H9 (cell line): ENCODE results near the gene MTX3. TPM values are rescaled to one million over a fixed set of nuclear protein-coding genes. Genes with fewer than 3 reads are reported as not detected.

Source experiments
- DNase-seq: peaks from one replicate; pipeline ENCODE4 v3.0.0-alpha.2; 2017
- H2AFZ ChIP-seq: one replicate; pipeline ENCODE4 v1.6.1; 2013; ENCODE audit warnings: mild to moderate bottlenecking, low read length, control low read depth, moderate library complexity
- H2AK5ac ChIP-seq: 2 replicates; pipeline ENCODE4 v1.6.1; 2013; ENCODE audit warnings: low read length, control low read depth, mixed read lengths; ENCODE audit not compliant: insufficient read length
- H2BK120ac ChIP-seq: one replicate; pipeline ENCODE4 v1.6.1; 2013; ENCODE audit warnings: low read depth, mild to moderate bottlenecking, low read length, control low read depth, inconsistent platforms; ENCODE audit not compliant: poor library complexity, severe bottlenecking
- H2BK12ac ChIP-seq: 2 replicates; pipeline ENCODE4 v1.6.1; 2013; ENCODE audit warnings: low read length, control low read depth, mixed read lengths, low read depth; ENCODE audit not compliant: insufficient read length
- H2BK15ac ChIP-seq: 2 replicates; pipeline ENCODE4 v1.6.1; 2013; ENCODE audit warnings: low read depth, low read length, control low read depth
- H2BK20ac ChIP-seq: one replicate; pipeline ENCODE4 v1.6.1; 2013; ENCODE audit warnings: low read depth, mild to moderate bottlenecking, low read length, control low read depth, inconsistent platforms; ENCODE audit not compliant: poor library complexity, severe bottlenecking
- H2BK5ac ChIP-seq: 2 replicates; pipeline ENCODE4 v1.6.1; 2013; ENCODE audit warnings: low read length, control low read depth, mixed read lengths; ENCODE audit not compliant: insufficient read length
- H3K14ac ChIP-seq: 2 replicates; pipeline ENCODE4 v1.6.1; 2013; ENCODE audit warnings: low read length, control low read depth; ENCODE audit not compliant: insufficient read depth
- H3K18ac ChIP-seq: 2 replicates; pipeline ENCODE4 v1.6.1; 2013; ENCODE audit warnings: low read depth, mild to moderate bottlenecking, mixed read lengths, low read length, control low read depth; ENCODE audit not compliant: insufficient read length
- H3K23ac ChIP-seq: 2 replicates; pipeline ENCODE4 v1.6.1; 2013; ENCODE audit warnings: low read length, control low read depth, mixed read lengths, low read depth; ENCODE audit not compliant: insufficient read length
- H3K23me2 ChIP-seq: 2 replicates; pipeline ENCODE4 v1.6.1; 2013; ENCODE audit warnings: low read depth, mild to moderate bottlenecking, mixed read lengths, low read length, control low read depth; ENCODE audit not compliant: insufficient read length, poor library complexity, severe bottlenecking
- H3K27ac ChIP-seq: 2 replicates; pipeline ENCODE4 v1.5.1; 2013; ENCODE audit warnings: low read length, control low read depth, mixed read lengths, low read depth; ENCODE audit not compliant: insufficient read length
- H3K27me3 ChIP-seq: 2 replicates; pipeline ENCODE4 v1.6.1; 2013; ENCODE audit warnings: low read length, control low read depth, inconsistent platforms; ENCODE audit not compliant: insufficient read depth
- H3K4ac ChIP-seq: 2 replicates; pipeline ENCODE4 v1.6.1; 2013; ENCODE audit warnings: low read depth, mild to moderate bottlenecking, control low read depth, inconsistent platforms, low read length, moderate library complexity
- H3K4me1 ChIP-seq: 2 replicates; pipeline ENCODE4 v1.6.1; 2013; ENCODE audit warnings: low read length, control low read depth, inconsistent platforms; ENCODE audit not compliant: insufficient read depth
- H3K4me2 ChIP-seq: 2 replicates; pipeline ENCODE4 v1.6.1; 2013; ENCODE audit warnings: low read length, control low read depth, mixed read lengths; ENCODE audit not compliant: insufficient read length, insufficient read depth
- H3K56ac ChIP-seq: 2 replicates; pipeline ENCODE4 v1.6.1; 2013; ENCODE audit warnings: low read depth, mild to moderate bottlenecking, mixed read lengths, low read length, control low read depth; ENCODE audit not compliant: insufficient read length
- H3K79me1 ChIP-seq: 2 replicates; pipeline ENCODE4 v1.6.1; 2013; ENCODE audit warnings: low read depth, mild to moderate bottlenecking, moderate library complexity, low read length, control low read depth, inconsistent platforms; ENCODE audit not compliant: insufficient read depth, poor library complexity, severe bottlenecking
- H3K79me2 ChIP-seq: 2 replicates; pipeline ENCODE4 v1.6.1; 2013; ENCODE audit warnings: low read length, control low read depth, inconsistent platforms; ENCODE audit not compliant: insufficient read depth
- H3K9ac ChIP-seq: 2 replicates; pipeline ENCODE4 v1.6.1; 2013; ENCODE audit warnings: low read length, control low read depth, mixed read lengths; ENCODE audit not compliant: insufficient read length; ENCODE audit errors: extremely low read depth
- H3K9me3 ChIP-seq: one replicate; pipeline ENCODE4 v1.6.1; 2013; ENCODE audit warnings: low read depth, low read length, inconsistent platforms; ENCODE audit not compliant: control insufficient read depth
- H3T11ph ChIP-seq: one replicate; pipeline ENCODE4 v1.6.1; 2013; ENCODE audit warnings: mild to moderate bottlenecking, low read length, control low read depth, inconsistent platforms
- H4K20me1 ChIP-seq: one replicate; pipeline ENCODE4 v1.6.1; 2013; ENCODE audit not compliant: control insufficient read depth, insufficient read length, insufficient read depth
- H4K5ac ChIP-seq: 2 replicates; pipeline ENCODE4 v1.6.1; 2013; ENCODE audit warnings: low read depth, mild to moderate bottlenecking, mixed read lengths, low read length, control low read depth; ENCODE audit not compliant: insufficient read length
- H4K8ac ChIP-seq: replicated peaks from 2 replicates; pipeline ENCODE4 v1.6.1; 2013; ENCODE audit warnings: low read length, control low read depth, mixed read lengths, low read depth; ENCODE audit not compliant: insufficient read length
- H4K91ac ChIP-seq: 2 replicates; pipeline ENCODE4 v1.6.1; 2013; ENCODE audit warnings: low read depth, mild to moderate bottlenecking, moderate library complexity, mixed read lengths, low read length, control low read depth; ENCODE audit not compliant: insufficient read length
- H3K27ac Mint-ChIP-seq, 3 experiments: 2 replicates in 2 of 3; 3 replicates in 1 of 3; pipeline ENCODE4 v1.8.0; 2020 to 2021; ENCODE audit warnings: mixed read lengths in 3 of 3, mild to moderate bottlenecking in 1 of 3, moderate library complexity in 1 of 3
- H3K27me3 Mint-ChIP-seq: 2 replicates; pipeline ENCODE4 v1.8.0; 2021; ENCODE audit warnings: low read depth, mild to moderate bottlenecking, moderate library complexity, mixed read lengths
- H3K36me3 Mint-ChIP-seq, 3 experiments: 2 replicates in 2 of 3; 3 replicates in 1 of 3; pipeline ENCODE4 v1.8.0; 2020 to 2021; ENCODE audit warnings: low read depth in 3 of 3, mixed read lengths in 3 of 3; ENCODE audit not compliant: insufficient read depth in 1 of 3
- H3K4me1 Mint-ChIP-seq, 2 experiments: 2 replicates each; pipeline ENCODE4 v1.8.0; 2020; ENCODE audit warnings: mixed read lengths in 2 of 2
- H3K4me3 Mint-ChIP-seq, 2 experiments: 2 replicates in 1 of 2; 3 replicates in 1 of 2; pipeline ENCODE4 v1.8.0; 2020 to 2021; ENCODE audit warnings: mild to moderate bottlenecking in 2 of 2, mixed read lengths in 2 of 2, moderate library complexity in 1 of 2
- H3K9me3 Mint-ChIP-seq, 2 experiments: 2 replicates in 1 of 2; 3 replicates in 1 of 2; pipeline ENCODE4 v1.8.0; 2020; ENCODE audit warnings: mild to moderate bottlenecking in 2 of 2, mixed read lengths in 2 of 2, moderate library complexity in 1 of 2
- WGBS: extraction: QIAGEN DNeasy Blood & Tissue Kit; methylation state at CpG from one replicate; pipeline ENCODE4 v1.1.7; 2013; ENCODE audit warnings: missing lambda C conversion rate, low lambda C conversion rate, mixed read lengths; ENCODE audit not compliant: insufficient read length; ENCODE audit errors: extremely low coverage; 5-methylcytosine and 5-hydroxymethylcytosine counted together
- total RNA-seq: library from RNA; stranded (reverse); gene quantifications from 2 replicates; pipeline ENCODE4 v1.2.1, GENCODE V29; 2021
- TF ChIP-seq, protein P1 (sequence below): fragments of 200-600 bp; sonication (generic); conservative IDR thresholded peaks from 3 replicates; pipeline ENCODE4 v1.8.0; 2021; ENCODE audit warnings: antibody characterized with exemption, mild to moderate bottlenecking

The MTX3 gene
- total RNA-seq, 1 experiment from 2014 or later, result 24.1 TPM

- H3K79me2 ChIP-seq, result no peaks in the 10 kb centered on the region
- no peak overlapping the region for H2BK12ac ChIP-seq
- H3K18ac ChIP-seq, result no peak overlapping the region
- DNase-seq, result no peak
- H3K4me2 ChIP-seq, result no peak overlapping the region
- Mint-ChIP-seq H3K27ac (no peak overlapping the region), H3K9me3 (no peaks in the 10 kb centered on the region), H3K27me3 (no peaks in the 10 kb centered on the region), H3K4me1 (peaks cover 7% of the 10 kb centered on the region in 2 experiments; a peak in 3 of 4 replicates), H3K36me3 (no peaks in the 10 kb centered on the region), H3K4me3 (no peak overlapping the region)
- no peak overlapping the region for H2BK20ac ChIP-seq
- no peak overlapping the region for H4K8ac ChIP-seq
- no peak overlapping the region for H3T11ph ChIP-seq
- H3K23ac ChIP-seq, result no peak overlapping the region
- no peak overlapping the region for H2BK15ac ChIP-seq
- H3K9ac ChIP-seq, result no peak overlapping the region
- no peak overlapping the region for H3K56ac ChIP-seq
- no peak overlapping the region for H2BK5ac ChIP-seq
- no CpG with 5 or more reads among the region's 3 CpGs for WGBS
- TF ChIP-seq, protein P1, sequence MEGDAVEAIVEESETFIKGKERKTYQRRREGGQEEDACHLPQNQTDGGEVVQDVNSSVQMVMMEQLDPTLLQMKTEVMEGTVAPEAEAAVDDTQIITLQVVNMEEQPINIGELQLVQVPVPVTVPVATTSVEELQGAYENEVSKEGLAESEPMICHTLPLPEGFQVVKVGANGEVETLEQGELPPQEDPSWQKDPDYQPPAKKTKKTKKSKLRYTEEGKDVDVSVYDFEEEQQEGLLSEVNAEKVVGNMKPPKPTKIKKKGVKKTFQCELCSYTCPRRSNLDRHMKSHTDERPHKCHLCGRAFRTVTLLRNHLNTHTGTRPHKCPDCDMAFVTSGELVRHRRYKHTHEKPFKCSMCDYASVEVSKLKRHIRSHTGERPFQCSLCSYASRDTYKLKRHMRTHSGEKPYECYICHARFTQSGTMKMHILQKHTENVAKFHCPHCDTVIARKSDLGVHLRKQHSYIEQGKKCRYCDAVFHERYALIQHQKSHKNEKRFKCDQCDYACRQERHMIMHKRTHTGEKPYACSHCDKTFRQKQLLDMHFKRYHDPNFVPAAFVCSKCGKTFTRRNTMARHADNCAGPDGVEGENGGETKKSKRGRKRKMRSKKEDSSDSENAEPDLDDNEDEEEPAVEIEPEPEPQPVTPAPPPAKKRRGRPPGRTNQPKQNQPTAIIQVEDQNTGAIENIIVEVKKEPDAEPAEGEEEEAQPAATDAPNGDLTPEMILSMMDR, result no peak
- H2AFZ ChIP-seq, result no peak overlapping the region
- H3K23me2 ChIP-seq, result no peaks in the 10 kb centered on the region
- H3K14ac ChIP-seq, result no peak overlapping the region
- H3K4me1 ChIP-seq, result no peaks in the 10 kb centered on the region
- no peak overlapping the region for H2AK5ac ChIP-seq
- H3K4ac ChIP-seq, result no peak overlapping the region
- H3K27ac ChIP-seq, result no peak overlapping the region
- H4K5ac ChIP-seq, result no peak overlapping the region
- no peak overlapping the region for H2BK120ac ChIP-seq
- no peak overlapping the region for H4K91ac ChIP-seq
- H3K27me3 ChIP-seq, result no peaks in the 10 kb centered on the region
- H3K9me3 ChIP-seq, result no peaks in the 10 kb centered on the region
- H4K20me1 ChIP-seq, result no peaks in the 10 kb centered on the region
- H3K79me1 ChIP-seq, result no peaks in the 10 kb centered on the region
These were observed 54.3 kb downstream of the MTX3 start for GRCh38 chr5:79936646-79937216.
